ENCODE measurements around the gene IPO13.

- TF ChIP-seq, protein P1, sequence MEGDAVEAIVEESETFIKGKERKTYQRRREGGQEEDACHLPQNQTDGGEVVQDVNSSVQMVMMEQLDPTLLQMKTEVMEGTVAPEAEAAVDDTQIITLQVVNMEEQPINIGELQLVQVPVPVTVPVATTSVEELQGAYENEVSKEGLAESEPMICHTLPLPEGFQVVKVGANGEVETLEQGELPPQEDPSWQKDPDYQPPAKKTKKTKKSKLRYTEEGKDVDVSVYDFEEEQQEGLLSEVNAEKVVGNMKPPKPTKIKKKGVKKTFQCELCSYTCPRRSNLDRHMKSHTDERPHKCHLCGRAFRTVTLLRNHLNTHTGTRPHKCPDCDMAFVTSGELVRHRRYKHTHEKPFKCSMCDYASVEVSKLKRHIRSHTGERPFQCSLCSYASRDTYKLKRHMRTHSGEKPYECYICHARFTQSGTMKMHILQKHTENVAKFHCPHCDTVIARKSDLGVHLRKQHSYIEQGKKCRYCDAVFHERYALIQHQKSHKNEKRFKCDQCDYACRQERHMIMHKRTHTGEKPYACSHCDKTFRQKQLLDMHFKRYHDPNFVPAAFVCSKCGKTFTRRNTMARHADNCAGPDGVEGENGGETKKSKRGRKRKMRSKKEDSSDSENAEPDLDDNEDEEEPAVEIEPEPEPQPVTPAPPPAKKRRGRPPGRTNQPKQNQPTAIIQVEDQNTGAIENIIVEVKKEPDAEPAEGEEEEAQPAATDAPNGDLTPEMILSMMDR (IDR thresholded peaks at IDR 0.05; ENCODE audit: borderline replicate concordance, extremely low read depth, low read length, poor library complexity, severe bottlenecking) = no peak
- no peak for TF ChIP-seq EZH2 (IDR thresholded peaks at IDR 0.05; ENCODE audit: borderline replicate concordance, low read depth, low read length, severe bottlenecking)
These were observed 68.5 kb downstream of the IPO13 start for GRCh38 chr1:44015206-44015605.
